ENCODE results near the gene PWWP2B.
"Not testable (repeated sequence)": the region's sequence is repeated elsewhere in the genome, so short reads cannot be mapped to it uniquely, and the experiment has no call there.

Gene PWWP2B

DNA sequence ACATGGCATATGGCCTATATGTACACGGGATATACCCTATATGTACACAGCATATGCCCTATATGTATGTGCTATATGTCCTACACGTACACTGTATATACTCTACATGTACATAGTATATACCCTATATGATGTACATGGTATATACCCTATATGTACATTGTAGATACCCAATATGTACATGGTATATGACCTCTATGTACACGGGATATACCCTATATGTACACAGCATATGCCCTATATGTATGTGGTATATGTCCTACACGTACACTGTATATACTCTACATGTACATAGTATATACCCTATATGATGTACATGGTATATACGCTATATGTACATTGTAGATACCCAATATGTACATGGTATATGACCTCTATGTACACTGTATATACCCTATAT lies 38.3 kb downstream of the PWWP2B start:
- DNase-seq: not testable (repeated sequence)

DNA sequence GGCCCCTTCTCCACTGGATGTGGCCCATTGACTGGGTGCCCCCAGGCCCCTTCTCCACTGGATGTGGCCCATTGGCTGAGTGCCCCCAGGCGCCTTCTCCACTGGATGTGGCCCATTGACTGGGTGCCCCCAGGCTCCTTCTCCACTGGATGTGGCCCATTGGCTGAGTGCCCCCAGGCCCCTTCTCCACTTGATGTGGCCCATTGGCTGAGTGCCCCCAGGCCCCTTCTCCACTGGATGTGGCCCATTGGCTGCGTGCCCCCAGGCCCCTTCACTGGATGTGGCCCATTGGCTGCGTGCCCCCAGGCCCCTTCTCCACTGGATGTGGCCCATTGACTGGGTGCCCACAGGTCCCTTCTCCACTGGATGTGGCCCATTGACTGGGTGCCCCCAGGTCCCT lies 39.1 kb downstream of the PWWP2B start:
- DNase-seq: not testable (repeated sequence)

DNA sequence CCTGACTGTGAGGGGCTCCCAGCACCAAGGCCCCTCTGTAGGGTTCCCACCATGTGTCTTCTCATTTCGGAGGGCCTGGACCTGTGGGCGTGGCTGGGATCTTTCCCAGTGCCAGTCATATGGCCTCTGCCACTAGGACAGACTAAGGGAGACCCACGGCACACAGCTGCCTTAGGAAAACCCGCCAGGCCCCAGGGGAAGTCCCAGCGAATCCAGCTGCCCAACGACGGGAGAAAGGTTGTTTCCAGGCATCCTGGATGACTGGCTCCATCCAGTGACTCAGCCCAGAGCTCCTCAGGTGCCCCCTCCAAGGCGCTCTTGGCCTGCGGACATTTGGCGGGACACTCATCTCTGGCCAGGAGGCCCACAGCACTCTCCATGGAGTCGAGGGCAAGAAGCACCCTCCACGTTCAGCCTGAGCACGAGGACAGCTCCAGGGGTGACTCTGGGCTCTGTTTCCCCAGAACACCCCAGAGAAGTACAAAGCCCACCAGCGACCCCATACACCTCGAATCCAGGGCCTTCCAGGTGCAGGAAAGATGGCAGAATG lies 39.9 kb downstream of the PWWP2B start:
- no peak for DNase-seq

DNA sequence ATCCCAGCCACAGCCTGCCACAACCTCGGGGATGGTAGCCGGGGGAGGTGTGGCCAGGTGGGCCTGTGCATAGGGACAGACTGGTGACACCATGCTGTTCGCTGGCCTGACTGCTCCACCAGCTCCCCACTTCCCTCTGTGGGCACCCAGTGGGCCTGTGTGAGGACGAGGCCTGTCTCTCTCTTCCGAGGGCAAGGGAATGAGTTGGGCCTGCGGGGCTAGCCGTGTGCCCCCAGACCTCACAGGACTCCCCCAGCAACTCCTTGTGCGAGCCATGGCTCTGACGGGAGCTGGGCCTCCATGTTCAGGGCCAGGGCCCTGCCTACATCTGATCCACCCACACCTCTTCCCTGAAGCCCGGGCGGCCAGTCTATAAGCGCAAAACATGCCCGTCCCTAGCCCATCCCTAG lies 40.5 kb downstream of the PWWP2B start:
- no peak for DNase-seq

DNA sequence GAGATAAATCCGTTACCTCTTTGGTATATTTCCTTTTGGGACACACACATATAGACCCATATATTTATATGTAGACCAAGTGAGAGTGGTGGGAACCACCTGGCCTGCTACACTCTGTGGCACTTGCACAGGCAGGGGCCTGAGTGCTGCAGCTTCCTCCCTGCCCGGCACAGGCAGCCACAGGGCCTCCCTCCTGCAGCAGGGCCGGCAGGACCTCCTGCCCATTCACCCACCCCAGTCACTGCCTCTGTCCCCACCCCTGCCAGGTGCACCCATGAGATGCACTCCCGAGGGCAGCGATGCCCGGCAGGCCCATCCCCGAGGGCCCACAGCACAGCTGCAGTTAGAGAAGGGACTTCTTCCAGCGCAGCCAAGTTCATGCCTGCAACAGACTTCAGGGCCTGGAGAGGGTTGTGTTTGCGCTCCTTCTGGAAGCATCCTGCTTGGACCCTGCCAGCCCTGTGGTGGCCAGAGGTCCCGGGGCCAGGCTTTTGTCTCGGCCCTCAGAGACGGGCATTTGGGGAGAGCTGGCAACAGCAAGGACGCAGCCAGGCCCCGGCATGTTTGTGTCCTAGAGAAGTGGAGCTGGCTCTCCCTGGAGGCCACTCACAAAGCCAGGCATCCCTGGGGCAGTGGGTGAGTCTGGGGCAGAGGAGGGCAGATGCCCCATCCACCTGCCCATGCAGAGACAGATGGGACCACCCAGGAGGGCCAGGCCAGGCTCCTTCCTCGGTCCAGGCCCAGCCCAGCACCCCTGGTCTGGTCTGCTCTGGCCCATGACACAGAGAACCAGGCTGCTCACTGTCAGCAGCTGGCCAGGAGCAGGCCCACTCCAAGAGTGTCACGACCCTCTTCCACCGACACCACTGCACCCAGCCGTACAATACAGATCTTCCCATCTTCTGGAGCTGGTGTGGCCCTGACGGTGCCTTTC lies 41.4 kb downstream of the PWWP2B start:
- DNase-seq: no peak

DNA sequence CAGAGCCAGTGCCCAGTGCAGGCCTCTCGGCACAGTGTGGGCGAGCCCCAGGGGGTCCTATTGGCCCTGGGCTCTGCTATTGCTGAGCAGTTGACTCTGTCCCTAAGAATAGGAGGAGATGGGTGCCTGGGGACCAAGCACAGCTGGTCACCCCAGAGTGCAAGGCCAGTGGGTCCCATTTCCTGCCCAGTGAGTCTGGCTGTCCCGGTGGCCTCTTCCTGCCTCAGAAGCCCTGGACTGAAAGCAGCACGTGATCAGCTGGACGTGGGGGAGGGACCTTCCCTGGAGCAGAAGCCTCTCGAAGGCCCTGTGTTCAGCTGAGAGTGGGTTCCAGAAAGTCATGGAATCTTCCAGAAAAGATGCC lies 42.0 kb downstream of the PWWP2B start:
- DNase-seq: no peak

DNA sequence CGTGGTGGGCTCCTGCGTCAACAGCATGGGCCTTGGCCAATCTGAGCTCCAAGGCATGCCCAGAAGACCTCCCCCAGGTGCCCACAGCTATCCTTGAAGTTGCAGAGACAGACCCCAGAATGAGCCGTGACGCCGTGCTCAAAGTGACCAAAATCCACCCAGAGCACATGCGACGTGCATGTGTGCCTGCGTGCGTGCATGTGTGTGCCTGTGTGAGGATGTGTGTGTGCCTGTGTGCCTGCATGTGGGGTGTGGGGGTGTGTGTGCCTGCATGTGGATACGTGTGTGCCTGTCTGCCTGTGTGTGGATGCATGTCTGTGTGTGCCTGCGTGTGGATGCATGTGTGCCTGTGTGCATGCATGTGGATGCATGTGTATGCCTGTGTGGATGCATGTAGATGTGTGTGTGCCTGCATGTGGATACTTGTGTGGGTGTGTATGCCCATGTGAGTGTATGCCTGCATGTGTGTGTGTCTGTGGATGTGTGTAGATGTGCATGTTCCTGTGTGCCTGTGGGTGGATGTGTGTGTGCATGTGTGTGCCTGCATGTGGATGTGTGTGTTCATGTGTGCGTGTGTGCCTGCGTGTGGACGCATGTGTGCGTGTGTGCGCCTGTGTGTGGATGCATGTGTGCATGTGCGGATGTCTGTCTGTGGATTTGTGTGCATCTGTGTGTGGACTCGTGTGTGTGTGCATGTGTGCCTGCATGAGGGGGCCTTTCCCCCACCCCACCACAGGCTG lies 42.6 kb downstream of the PWWP2B start:
- DNase-seq: no peak

DNA sequence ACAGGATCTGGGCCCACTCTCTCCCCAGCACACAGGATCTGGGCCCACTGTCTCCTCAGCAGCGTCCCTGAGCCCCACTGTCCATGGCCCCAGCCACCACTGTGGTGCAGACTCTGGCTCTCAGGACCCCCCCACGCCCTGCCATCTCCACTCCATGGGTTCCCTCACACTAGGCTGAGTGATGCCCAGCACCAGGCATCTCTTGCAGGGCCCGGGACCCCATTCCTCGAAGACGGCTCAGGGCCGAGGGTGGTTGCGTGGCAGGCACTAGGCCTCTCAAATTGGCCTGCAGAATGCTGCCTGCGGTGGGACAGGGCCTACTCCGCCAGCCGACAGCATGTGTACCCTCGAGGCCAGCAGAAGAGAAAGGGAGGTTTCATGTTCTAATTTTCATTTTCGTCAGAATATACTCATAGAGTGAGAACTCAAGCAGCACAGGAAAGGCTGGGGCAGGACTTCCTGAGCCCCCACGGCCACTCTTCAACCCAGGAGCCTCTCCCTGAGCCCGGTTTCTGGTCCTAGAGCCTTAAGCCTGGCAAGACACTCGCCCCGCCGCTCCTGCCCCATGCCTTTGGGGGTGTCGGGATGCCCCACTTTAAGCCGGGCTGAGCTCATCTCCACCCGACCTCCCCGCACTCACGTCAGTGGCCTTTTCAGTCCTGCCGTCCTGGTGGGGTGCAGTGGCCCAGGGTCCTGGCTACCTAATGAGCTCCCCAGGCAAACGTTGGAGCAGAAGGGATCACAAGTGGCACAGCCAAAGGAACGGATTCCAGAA lies 44.0 kb downstream of the PWWP2B start:
- no peak for DNase-seq

DNA sequence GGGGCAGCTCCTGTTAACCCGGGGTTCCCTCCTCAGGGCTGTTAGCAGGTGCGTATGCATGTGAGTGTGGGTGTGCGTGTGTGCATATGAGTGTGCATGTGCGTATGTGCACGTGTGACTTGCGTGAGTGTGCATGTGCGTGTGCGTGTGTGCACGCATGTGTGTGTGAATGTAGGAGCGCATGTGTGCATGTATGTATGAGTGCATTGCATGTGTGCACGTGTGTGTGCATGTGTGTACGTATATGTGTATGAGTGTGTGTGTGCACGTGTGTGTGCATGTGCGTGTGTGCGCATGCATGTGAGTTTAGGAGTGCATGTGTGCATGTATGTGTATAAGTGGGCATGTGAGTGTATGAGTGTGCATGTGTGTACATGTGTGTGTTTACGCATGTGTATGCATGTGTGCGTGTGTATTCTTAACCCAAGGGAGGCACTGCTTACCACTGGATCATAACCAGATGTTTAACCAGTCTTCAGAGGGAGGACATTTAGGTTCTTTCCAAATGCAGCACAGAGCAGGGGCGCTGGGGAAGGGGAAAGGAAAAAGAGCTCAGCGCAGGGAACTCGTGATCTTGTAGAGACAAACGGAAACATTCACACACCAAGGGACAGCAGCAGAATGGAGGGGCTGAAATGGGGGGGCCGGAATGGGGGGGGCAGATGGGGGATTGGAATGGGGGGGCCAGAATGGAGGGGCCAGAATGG lies 45.0 kb downstream of the PWWP2B start:
- DNase-seq: no peak

DNA sequence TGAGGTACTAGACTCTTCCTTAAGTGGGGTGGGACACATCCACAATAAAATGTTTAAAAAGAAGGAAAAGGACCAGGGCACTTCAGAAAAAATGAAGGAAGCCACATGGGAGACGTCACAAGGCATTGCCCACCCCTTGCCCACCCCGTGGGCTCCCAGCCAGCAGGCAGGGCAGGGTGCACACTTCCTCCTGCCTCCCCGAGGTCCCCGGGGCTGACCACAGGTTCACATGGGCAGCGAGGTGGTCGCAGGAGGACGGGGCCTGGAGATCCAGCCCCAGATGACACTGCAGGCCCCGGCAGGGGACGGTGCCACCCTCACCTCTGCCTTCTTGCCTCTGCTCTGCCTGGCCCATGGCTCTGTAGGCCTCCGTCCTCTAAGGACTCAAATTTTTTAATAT lies 45.6 kb downstream of the PWWP2B start:
- DNase-seq: no peak

DNA sequence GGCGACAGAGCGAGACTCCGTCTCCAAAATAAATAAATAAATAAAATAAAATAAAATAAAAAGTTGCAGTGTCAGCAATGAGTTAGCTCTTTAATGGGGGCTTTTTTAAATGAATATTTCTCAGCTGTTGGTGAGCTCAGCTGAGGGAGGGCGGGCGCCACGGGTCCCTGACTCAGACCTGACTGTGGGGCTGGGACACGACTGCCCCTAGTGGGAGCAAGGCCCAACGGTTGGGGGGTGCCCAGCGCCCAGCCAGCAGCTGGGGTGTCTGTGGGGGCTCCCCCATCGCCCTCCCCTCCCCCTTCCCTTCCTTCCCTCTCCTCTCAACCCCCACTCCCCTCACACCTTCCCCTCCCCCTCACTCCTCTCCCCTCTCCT lies 46.6 kb downstream of the PWWP2B start:
- no peak for DNase-seq

DNA sequence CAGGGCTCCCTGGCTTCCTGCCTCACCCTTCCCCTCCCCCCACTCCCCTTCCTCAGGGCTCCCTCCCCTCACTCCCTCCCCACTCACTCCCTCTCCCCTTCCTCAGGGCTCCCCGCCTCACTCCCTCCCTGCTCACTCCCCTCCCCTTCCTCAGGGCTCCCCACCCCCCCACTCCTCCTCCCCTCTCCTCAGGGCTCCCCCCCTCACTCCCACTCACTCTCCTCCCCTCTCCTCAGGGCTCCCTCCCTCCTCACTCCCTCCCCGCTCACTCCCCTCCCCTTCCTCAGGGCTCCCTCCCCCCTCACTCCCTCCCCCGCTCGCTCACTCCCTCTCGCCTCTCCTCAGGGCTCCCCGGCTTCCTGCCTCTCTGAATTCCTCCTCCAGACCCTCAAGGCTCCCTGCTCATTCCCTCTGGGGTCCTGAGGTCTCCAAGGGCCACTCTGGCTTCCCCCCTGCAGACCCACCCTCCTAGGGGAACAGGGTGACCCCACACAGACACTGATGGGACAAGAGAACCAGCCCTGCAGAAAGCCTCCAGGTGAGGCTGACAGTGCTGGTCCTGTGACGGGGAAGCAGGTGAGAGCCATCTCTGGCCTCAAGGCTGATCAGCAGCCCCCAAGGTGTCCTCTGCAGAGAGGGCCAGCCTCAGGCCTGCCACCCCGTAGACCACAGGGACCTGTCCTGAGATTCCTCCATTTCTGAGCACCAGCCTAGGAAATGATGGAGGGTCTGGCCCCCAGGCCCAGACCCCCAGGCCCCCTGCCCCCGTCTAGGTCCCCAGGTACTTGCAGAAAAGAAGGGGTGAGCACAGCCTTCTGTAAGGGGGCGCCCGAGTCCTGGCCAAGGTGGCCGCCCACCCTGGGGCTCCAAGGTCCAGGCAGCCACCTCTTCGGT lies 47.2 kb downstream of the PWWP2B start:
- DNase-seq: no peak

DNA sequence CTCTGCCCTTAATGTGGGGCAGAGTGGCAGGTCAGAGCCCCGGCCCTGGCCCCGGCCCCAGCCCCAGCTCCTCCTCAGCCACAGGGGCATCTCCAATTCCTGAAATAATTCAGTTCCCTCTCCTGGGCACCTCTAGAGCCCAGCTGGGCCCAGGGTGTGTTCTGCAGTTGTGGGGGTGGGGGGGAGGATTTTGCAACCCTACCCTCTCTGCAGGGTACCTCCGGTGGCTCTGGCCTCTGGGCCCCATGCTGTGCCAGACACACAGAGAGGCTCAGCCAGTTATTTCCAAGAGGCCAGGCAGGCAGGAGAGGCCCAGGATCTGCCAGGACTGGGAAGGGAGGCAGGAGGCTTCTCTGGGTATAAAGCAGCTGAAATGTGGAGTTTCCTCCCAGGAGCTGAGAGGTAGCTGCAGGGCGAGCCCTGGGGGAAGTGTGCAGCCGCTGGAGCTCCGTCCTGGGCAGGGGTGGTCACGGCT lies 47.9 kb downstream of the PWWP2B start:
- DNase-seq: no peak

DNA sequence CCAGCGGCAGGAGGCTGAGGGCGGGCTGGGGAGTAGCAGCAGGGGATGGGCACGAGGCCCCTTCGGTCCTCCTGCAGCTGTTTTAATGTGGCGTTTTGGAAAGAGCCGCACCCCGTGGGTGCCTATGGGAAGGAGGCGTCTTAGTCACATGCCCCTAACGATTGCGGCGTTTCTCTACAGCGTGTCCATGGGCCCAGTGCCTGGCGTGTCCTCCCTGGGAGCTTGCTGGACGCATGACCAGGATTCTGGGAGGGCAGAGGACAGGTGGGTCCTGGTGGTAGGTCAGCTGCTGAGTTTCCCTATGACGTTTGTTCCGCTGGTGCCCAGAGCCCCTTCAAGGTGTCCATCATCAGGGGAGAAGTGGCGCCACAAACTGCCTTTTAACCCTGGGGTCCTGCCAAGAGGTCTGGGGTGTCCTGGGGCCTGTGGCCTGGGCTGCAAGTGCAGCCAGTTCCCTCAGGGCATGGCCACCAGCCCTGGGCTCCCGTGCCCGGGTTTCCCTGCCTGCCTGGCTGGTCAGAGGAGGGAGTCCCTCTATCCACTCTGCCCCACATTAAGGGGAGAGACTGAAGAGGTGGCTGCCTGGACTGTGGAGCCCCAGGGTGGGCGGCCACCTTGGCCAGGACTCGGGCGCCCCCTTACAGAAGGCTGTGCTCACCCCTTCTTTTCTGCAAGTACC lies 48.7 kb downstream of the PWWP2B start:
- no peak for DNase-seq

DNA sequence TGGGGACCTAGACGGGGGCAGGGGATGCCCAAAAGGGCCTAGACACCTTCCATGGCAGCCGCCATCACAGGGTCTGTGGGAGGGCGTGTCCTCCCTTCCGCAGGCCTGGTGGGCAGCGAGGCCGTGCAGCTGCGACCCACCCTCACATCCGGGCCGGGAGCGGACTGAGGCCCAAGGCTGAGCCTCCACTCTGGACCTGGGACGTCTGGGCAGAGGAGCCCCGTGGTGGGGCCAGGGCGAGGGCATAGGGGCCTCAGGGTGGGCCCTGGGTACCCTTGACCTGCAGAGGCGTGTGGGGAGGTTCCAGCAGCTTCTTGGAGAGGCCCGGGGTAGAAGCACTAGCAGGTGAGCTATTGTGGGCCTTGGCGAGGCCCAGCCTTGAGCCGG lies 49.2 kb downstream of the PWWP2B start:
- DNase-seq: no peak

DNA sequence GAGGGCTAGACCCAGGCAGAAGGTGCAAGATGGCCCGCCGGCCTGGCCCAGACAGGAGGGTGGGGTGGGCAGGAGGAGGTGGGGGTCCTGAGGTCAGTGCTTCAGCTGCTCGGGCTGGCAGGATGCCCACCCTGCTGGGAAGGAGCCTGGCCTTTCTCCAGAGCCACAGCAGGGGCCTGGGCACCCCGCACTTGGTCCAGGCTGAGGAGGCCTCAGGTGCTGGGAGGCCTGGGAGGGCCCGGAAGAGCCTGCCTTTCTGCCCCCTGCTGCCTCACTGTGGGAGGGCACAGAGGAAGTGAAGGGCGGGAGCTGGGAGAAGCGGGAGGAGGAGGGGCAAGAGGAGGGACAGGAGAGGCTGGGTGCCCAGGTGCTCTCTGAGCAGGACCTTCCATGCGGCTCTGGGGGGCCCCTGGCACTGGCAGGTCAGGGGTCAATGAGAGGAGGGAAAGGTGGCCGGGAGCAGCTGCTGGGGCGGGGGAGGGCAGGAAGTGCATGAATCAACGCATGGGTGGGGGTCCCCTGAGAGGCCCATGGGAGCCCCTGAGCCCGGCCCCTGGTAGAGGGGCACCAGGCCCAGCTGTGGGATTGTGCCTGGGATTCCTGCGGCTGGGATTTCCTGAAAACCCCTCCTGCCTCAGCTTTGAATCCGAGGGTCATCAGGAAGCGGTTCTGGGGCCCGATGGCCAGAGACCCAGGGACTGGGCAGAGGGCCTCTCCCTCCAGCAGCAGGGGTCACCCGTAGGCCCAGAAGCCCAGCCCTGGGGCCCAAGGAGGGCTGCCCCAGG lies 49.9 kb downstream of the PWWP2B start:
- DNase-seq: no peak

DNA sequence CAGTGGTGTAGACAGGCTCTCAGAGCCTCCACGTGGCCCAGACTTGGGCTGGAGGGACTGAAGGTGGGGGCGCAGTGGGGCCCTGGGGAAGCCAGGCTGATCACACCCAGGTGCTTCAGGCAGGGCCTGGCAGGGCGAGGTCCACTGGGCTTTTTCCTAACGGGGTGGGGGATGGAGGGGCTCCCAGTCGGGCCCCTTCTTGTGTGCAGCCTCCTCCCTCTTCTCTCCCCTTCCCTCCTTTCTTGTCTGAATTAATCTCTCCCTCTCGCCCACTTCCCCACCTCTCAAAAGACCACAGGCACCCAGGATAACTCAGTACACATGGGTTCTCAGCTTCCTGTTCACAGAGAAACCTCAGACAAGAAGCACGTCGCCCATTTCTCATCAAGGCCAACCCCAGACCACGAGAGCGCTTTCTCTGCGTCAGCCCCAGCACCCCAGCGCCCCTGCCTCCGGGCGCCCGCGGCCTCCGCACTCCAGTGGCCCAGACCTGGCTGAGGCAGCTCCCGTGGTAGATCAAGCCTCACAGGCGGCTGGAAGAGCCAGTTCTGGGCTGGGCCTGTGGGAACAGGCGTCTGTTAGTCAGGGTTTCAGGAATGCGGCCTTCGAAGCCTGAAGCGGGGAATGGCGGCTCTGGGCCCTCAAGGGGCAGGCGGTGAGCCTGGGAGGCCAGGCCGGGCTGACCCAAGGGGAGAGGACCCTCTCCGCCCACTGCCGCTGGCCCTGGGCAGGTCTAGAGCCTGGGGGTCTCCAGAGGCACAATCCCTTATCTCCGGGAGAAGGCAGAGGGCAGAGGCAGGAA lies 50.6 kb downstream of the PWWP2B start:
- DNase-seq: no peak

DNA sequence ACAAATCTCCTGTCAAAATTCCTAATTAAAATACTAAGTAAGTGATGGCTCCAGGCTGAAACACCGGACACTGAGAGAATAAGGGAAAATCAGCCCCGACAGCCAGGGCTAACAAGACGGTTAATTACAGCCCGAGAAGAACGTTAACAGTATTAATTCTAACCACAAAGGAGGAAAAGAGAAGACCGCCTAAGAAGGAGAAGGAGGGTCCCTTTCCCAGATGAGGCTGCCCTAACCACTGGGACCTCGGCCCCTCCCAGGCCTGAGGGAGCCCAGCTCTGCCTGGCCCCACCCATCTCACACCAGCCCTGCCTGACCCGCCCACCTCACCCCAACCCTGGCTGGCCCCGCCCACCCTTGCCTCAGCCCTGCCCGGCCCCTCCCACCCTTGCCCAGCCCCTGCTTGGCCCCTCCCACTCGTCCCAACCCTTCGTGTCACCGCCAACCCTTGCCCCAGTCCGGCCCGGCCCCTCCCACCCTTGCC lies 51.3 kb downstream of the PWWP2B start:
- no peak for DNase-seq

Measured in NCI-H2029 (cell line).